Measurements from ENCODE around the gene S100PBP. TPM values are rescaled to one million over a fixed set of nuclear protein-coding genes. Genes with fewer than 3 reads are reported as not detected.

Gene S100PBP
- total RNA-seq, 1 experiment from 2014 or later = 50.1 TPM

GRCh38 chr1:32775640-32776337 lies 41.7 kb upstream of the S100PBP start:
- no peak overlapping the region for H2AK5ac ChIP-seq (ENCODE audit: insufficient read length, low read length)

More at GRCh38 chr1:32775640-32776337, 41.7 kb upstream of the S100PBP start:
- Mint-ChIP-seq H3K4me3 (no peak overlapping the region), H3K4me1 (peaks cover 15 to 39% of the 10 kb centered on the region in 2 experiments), H3K27me3 (ENCODE audit: low read depth) (no peaks in the 10 kb centered on the region), H3K9me3 (no peaks in the 10 kb centered on the region), H3K27ac (peak overlapping the region in 1 of 3 experiments; percentile 78; a peak in 2 of 7 replicates), H3K36me3 (ENCODE audit: insufficient read depth in 1 of 3, low read depth in 3 of 3) (peaks cover 40 to 78% (median 68%) of the 10 kb centered on the region in 3 experiments)
- no peaks in the 10 kb centered on the region for H4K20me1 ChIP-seq (ENCODE audit: control insufficient read depth, insufficient read depth, insufficient read length)
- H3T11ph ChIP-seq (ENCODE audit: low read length) = no peak overlapping the region
- WGBS (ENCODE audit: extremely low coverage, insufficient read length, low lambda C conversion rate) = no CpG with 5 or more reads among the region's 13 CpGs
- H3K9me3 ChIP-seq (ENCODE audit: control insufficient read depth, low read depth, low read length) = no peaks in the 10 kb centered on the region
- no peak overlapping the region for H3K4me2 ChIP-seq (ENCODE audit: insufficient read depth, insufficient read length, low read length)
- H3K14ac ChIP-seq (ENCODE audit: insufficient read depth, low read length) = no peak overlapping the region
- H2AFZ ChIP-seq (ENCODE audit: low read length) = no peak overlapping the region
- H3K79me2 ChIP-seq (ENCODE audit: insufficient read depth, low read length) = no peaks in the 10 kb centered on the region
- H4K91ac ChIP-seq (ENCODE audit: insufficient read length, low read depth, low read length) = no peak overlapping the region
- H3K27me3 ChIP-seq (ENCODE audit: insufficient read depth, low read length) = no peaks in the 10 kb centered on the region
- no peak overlapping the region for H2BK5ac ChIP-seq (ENCODE audit: insufficient read length, low read length)
- H3K79me1 ChIP-seq (ENCODE audit: insufficient read depth, low read depth, low read length, poor library complexity, severe bottlenecking) = no peaks in the 10 kb centered on the region
- no peak overlapping the region for H2BK120ac ChIP-seq (ENCODE audit: low read depth, low read length, poor library complexity, severe bottlenecking)
- no peak overlapping the region for H2BK20ac ChIP-seq (ENCODE audit: low read depth, low read length, poor library complexity, severe bottlenecking)
- no peak overlapping the region for H3K18ac ChIP-seq (ENCODE audit: insufficient read length, low read depth, low read length)
- no peak overlapping the region for H2BK15ac ChIP-seq (ENCODE audit: low read depth, low read length)
- no peak for TF ChIP-seq CTCF (conservative IDR thresholded peaks at IDR 0.05)
- H3K23ac ChIP-seq (ENCODE audit: insufficient read length, low read depth, low read length) = no peak overlapping the region
- no peak overlapping the region for H3K9ac ChIP-seq (ENCODE audit: extremely low read depth, insufficient read length, low read length)
- H3K4me1 ChIP-seq (ENCODE audit: insufficient read depth, low read length) = no peaks in the 10 kb centered on the region; the same call in 1 of the 2 replicates
- no peak overlapping the region for H3K27ac ChIP-seq (ENCODE audit: insufficient read length, low read depth, low read length)
- no peak overlapping the region for H4K8ac ChIP-seq (replicated peaks; ENCODE audit: insufficient read length, low read depth, low read length)
- no peak overlapping the region for H2BK12ac ChIP-seq (ENCODE audit: insufficient read length, low read depth, low read length)
- no peak for DNase-seq
- H3K4ac ChIP-seq (ENCODE audit: low read depth, low read length) = no peak overlapping the region
- no peak overlapping the region for H3K56ac ChIP-seq (ENCODE audit: insufficient read length, low read depth, low read length)
- no peak overlapping the region for H4K5ac ChIP-seq (ENCODE audit: insufficient read length, low read depth, low read length)
- H3K23me2 ChIP-seq (ENCODE audit: insufficient read length, low read depth, low read length, poor library complexity, severe bottlenecking) = no peaks in the 10 kb centered on the region
